Esophagus squamous epithelium (tissue), 4 donors: ENCODE measurements around the gene PRUNE2.

Source experiments
- POLR2A ChIP-seq, 4 donors: fragments of 450-650 bp; IDR thresholded peaks; one replicate each; pipeline ENCODE4 v1.6.1; 2017; ENCODE audit warnings: antibody characterized with exemption in 4 of 4, mild to moderate bottlenecking in 4 of 4, moderate library complexity in 3 of 4
- TF ChIP-seq, protein P1 (sequence below), 6 experiments: fragments of 450-650 bp in 4 of 6; fragments of 200-600 bp in 2 of 6; sonication (generic) in 2 of 6; IDR thresholded peaks; one replicate each; pipeline ENCODE4 v1.5.1; 2016 to 2019; ENCODE audit warnings: antibody characterized with exemption in 6 of 6, mild to moderate bottlenecking in 4 of 6, moderate library complexity in 4 of 6

DNA sequence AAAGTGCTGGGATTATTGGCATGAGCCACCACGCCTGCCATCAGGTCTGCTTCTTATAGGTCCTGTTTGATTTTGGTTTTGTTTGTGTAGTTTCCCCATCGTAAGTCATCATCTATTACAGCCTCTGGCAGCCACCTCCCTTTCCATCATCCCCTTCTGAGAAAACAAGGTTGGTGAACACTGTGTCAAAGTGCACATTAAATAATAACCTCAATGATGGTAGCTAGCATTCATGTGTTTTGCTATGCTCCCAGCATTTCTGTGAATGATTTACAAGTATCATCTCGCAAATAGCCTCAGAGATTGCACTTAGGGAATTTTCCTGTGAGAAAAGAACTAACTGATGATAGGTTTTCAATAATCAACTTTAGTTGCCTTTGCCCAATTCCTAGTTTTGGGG, 9.9 kb downstream of the PRUNE2 start:
- TF ChIP-seq, protein P1, sequence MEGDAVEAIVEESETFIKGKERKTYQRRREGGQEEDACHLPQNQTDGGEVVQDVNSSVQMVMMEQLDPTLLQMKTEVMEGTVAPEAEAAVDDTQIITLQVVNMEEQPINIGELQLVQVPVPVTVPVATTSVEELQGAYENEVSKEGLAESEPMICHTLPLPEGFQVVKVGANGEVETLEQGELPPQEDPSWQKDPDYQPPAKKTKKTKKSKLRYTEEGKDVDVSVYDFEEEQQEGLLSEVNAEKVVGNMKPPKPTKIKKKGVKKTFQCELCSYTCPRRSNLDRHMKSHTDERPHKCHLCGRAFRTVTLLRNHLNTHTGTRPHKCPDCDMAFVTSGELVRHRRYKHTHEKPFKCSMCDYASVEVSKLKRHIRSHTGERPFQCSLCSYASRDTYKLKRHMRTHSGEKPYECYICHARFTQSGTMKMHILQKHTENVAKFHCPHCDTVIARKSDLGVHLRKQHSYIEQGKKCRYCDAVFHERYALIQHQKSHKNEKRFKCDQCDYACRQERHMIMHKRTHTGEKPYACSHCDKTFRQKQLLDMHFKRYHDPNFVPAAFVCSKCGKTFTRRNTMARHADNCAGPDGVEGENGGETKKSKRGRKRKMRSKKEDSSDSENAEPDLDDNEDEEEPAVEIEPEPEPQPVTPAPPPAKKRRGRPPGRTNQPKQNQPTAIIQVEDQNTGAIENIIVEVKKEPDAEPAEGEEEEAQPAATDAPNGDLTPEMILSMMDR (IDR thresholded peaks at IDR 0.05) = no peak
- no peak for TF ChIP-seq POLR2A (IDR thresholded peaks at IDR 0.05)
